ENCODE data around the gene UNC119B. TPM values are rescaled to one million over a fixed set of nuclear protein-coding genes. Genes with fewer than 3 reads are reported as not detected.

Gene UNC119B
- total RNA-seq, 1 donor = 23.2 TPM

DNA sequence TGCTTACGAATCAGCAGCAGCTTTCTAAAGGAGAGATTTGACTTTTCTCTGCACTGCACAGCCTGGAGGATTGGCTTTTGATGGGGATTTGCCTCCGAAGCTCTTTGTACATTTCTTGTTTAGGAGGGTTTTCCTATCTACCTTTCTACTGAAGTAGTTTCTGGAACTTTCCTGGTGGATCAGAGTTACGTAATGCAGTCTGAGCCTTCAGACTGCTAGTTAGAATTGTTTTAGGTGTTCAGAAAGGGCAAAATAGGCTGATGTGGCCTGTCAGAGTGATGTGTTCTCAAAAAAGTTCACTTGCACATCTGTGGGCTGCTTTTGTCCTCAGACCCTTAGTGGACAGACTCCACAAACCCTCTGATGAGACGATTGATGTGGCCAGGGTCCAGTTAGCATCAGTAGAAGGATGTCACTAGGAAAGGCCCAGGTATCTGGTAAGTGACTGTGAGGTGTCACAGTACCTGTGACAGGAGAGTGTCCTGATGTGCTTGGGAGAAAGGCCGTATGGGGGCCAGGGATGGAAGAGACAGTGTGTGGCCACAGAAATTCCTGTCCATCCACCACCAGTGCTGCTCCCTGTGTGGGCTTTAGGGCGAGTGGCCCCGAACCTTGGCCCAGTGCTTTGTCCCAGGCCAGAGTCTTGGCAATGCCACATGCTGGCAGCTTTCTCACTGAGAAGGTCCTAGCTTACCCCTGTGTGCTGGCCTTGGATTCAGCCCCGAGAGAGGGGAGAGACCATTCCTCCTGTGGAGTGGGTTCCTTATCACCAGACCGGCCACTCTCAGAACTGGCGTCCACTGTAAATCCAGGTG is 10.9 kb downstream of the UNC119B start:
- Histone ChIP-seq H3K4me1 (ENCODE audit: insufficient read depth, low read length) (peaks cover 22% of the 10 kb centered on the region), H3K27ac (ENCODE audit: low read depth, low read length) (peak overlapping the region; percentile 34), H2AFZ (ENCODE audit: low read length) (no peak overlapping the region), H3K9me3 (ENCODE audit: low read depth, low read length) (no peaks in the 10 kb centered on the region), H3K4me2 (ENCODE audit: insufficient read depth, low read length) (no peak overlapping the region), H3K79me2 (ENCODE audit: insufficient read depth, low read length) (peaks cover 10% of the 10 kb centered on the region), H3K36me3 (ENCODE audit: insufficient read depth, low read length) (peaks cover 67% of the 10 kb centered on the region), H3K4me3 (ENCODE audit: insufficient read depth, low read length) (no peak overlapping the region), H3K27me3 (ENCODE audit: insufficient read depth, low read length) (no peaks in the 10 kb centered on the region), H4K20me1 (ENCODE audit: insufficient read depth, low read length) (peaks cover 13% of the 10 kb centered on the region)
- DNase-seq (ENCODE audit: insufficient read length, low spot score, missing footprints) = no peak
- TF ChIP-seq, protein P1, sequence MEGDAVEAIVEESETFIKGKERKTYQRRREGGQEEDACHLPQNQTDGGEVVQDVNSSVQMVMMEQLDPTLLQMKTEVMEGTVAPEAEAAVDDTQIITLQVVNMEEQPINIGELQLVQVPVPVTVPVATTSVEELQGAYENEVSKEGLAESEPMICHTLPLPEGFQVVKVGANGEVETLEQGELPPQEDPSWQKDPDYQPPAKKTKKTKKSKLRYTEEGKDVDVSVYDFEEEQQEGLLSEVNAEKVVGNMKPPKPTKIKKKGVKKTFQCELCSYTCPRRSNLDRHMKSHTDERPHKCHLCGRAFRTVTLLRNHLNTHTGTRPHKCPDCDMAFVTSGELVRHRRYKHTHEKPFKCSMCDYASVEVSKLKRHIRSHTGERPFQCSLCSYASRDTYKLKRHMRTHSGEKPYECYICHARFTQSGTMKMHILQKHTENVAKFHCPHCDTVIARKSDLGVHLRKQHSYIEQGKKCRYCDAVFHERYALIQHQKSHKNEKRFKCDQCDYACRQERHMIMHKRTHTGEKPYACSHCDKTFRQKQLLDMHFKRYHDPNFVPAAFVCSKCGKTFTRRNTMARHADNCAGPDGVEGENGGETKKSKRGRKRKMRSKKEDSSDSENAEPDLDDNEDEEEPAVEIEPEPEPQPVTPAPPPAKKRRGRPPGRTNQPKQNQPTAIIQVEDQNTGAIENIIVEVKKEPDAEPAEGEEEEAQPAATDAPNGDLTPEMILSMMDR (IDR thresholded peaks at IDR 0.05; ENCODE audit: extremely low read depth, low read depth, low read length) = no peak

DNA sequence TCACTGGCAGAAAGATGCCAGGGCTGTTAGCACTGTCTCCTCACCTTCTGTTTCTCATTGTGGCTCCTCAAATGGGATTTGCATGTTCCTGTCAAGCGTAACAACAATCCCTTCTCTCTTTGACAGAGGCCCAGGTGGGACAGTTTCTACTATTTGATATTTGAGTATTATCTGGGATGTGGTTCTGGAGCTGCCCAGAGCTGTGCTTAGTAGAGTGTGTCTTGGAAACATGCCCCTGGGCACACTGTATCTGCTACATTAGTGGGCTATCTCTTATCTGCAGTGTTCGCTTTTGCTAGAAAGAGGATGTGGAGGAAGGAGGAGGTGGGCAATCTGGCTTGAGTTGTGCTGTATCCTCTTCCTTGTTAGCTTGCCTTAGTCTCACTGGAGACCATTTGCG is 11.6 kb downstream of the UNC119B start:
- Histone ChIP-seq H2AFZ (ENCODE audit: low read length) (no peak overlapping the region), H3K27ac (ENCODE audit: low read depth, low read length) (no peak overlapping the region), H4K20me1 (ENCODE audit: insufficient read depth, low read length) (peaks cover 13% of the 10 kb centered on the region), H3K36me3 (ENCODE audit: insufficient read depth, low read length) (peaks cover 60% of the 10 kb centered on the region), H3K4me3 (ENCODE audit: insufficient read depth, low read length) (no peak overlapping the region), H3K4me2 (ENCODE audit: insufficient read depth, low read length) (no peak overlapping the region), H3K4me1 (ENCODE audit: insufficient read depth, low read length) (peaks cover 24% of the 10 kb centered on the region), H3K27me3 (ENCODE audit: insufficient read depth, low read length) (no peaks in the 10 kb centered on the region), H3K79me2 (ENCODE audit: insufficient read depth, low read length) (peaks cover 10% of the 10 kb centered on the region), H3K9me3 (ENCODE audit: low read depth, low read length) (no peaks in the 10 kb centered on the region)
- no peak for DNase-seq (ENCODE audit: insufficient read length, low spot score, missing footprints)
- TF ChIP-seq, protein P1 (IDR thresholded peaks at IDR 0.05; ENCODE audit: extremely low read depth, low read depth, low read length) = no peak

DNA sequence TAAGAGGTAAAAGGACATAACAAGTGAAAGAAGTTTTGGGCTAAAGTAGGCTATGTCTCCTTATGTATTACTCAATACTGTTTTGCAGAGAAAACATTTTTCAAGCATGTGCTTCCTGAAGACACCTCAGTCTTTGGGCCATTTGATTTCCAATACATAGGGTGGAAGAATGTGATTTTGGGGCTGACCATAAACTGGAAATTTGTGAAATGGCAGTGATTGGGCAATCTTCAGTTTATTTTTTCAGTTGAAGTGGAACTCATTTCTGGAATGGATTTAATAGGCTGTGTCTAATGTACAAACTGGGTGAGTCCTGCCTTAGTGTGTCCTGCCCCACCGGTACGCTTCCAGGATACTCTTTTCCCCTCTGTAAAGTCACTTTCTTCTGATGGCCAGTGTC is 12.5 kb downstream of the UNC119B start:
- no peaks in the 10 kb centered on the region for H3K9me3 ChIP-seq (ENCODE audit: low read depth, low read length)
- DNase-seq (ENCODE audit: insufficient read length, low spot score, missing footprints) = no peak

DNA sequence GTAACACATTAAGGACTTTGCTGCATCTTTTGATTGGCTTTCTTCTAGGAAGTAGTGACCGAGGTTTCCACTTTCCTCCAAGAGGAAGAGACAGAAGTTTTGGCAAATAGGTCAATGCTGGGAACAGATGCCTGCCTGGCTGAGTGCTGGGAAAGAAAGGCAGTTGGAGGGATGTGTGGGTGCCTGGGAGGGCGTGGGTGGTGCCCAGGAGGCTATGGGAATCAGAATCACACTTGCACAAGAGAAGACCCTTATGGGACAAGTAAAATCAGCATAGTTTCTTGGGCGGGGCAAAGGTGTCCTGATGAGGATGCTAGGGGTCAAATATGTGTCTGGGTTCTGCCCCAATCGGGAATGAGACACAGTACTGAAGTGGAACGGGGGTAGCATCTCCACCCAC is 14.5 kb downstream of the UNC119B start:
- Histone ChIP-seq H3K27me3 (ENCODE audit: insufficient read depth, low read length) (no peaks in the 10 kb centered on the region), H3K27ac (ENCODE audit: low read depth, low read length) (peak overlapping the region; percentile 56), H3K4me2 (ENCODE audit: insufficient read depth, low read length) (peak overlapping the region; percentile 94), H3K9me3 (ENCODE audit: low read depth, low read length) (no peaks in the 10 kb centered on the region), H4K20me1 (ENCODE audit: insufficient read depth, low read length) (peaks cover 13% of the 10 kb centered on the region), H3K4me1 (ENCODE audit: insufficient read depth, low read length) (peaks cover 24% of the 10 kb centered on the region), H3K79me2 (ENCODE audit: insufficient read depth, low read length) (peaks cover 10% of the 10 kb centered on the region), H3K36me3 (ENCODE audit: insufficient read depth, low read length) (peaks cover 41% of the 10 kb centered on the region), H2AFZ (ENCODE audit: low read length) (no peak overlapping the region), H3K4me3 (ENCODE audit: insufficient read depth, low read length) (peak overlapping the region; percentile 83)
- DNase-seq (ENCODE audit: insufficient read length, low spot score, missing footprints) = no peak
- TF ChIP-seq, protein P1 (IDR thresholded peaks at IDR 0.05; ENCODE audit: extremely low read depth, low read depth, low read length) = no peak

More for the DNA sequence above, 12.5 kb downstream of the UNC119B start:
- peaks cover 24% of the 10 kb centered on the region for H3K4me1 ChIP-seq (ENCODE audit: insufficient read depth, low read length)
- H2AFZ ChIP-seq (ENCODE audit: low read length) = no peak overlapping the region
- peaks cover 10% of the 10 kb centered on the region for H3K79me2 ChIP-seq (ENCODE audit: insufficient read depth, low read length)
- no peak overlapping the region for H3K4me3 ChIP-seq (ENCODE audit: insufficient read depth, low read length)
- TF ChIP-seq, protein P1 (IDR thresholded peaks at IDR 0.05; ENCODE audit: extremely low read depth, low read depth, low read length) = no peak
- H3K27me3 ChIP-seq (ENCODE audit: insufficient read depth, low read length) = no peaks in the 10 kb centered on the region
- H3K4me2 ChIP-seq (ENCODE audit: insufficient read depth, low read length) = no peak overlapping the region
- H3K36me3 ChIP-seq (ENCODE audit: insufficient read depth, low read length) = peaks cover 56% of the 10 kb centered on the region
- no peak overlapping the region for H3K27ac ChIP-seq (ENCODE audit: low read depth, low read length)
- peaks cover 13% of the 10 kb centered on the region for H4K20me1 ChIP-seq (ENCODE audit: insufficient read depth, low read length)

Data from osteoblast (primary cell).